IPS-15b (cell line): ENCODE results near the gene TBX2.

Experiments
- H3K27me3 ChIP-seq: one replicate; pipeline ENCODE4 v1.6.1; 2013; ENCODE audit warnings: low read length; ENCODE audit not compliant: control insufficient read depth, insufficient read depth
- H3K36me3 ChIP-seq: one replicate; pipeline ENCODE4 v1.6.1; 2013; ENCODE audit warnings: low read length; ENCODE audit not compliant: control insufficient read depth, insufficient read depth
- H3K4me1 ChIP-seq: one replicate; pipeline ENCODE4 v1.6.1; 2013; ENCODE audit warnings: mild to moderate bottlenecking, low read length; ENCODE audit not compliant: control insufficient read depth, insufficient read depth
- H3K4me3 ChIP-seq: one replicate; pipeline ENCODE4 v1.5.1; 2013; ENCODE audit warnings: low read depth, low read length
- H3K9ac ChIP-seq: one replicate; pipeline ENCODE4 v1.6.1; 2013; ENCODE audit warnings: low read depth, mild to moderate bottlenecking, low read length
- H3K9me3 ChIP-seq: one replicate; pipeline ENCODE4 v1.6.1; 2013; ENCODE audit warnings: mild to moderate bottlenecking, low read length; ENCODE audit not compliant: control insufficient read depth, insufficient read depth

Gene TBX2

DNA sequence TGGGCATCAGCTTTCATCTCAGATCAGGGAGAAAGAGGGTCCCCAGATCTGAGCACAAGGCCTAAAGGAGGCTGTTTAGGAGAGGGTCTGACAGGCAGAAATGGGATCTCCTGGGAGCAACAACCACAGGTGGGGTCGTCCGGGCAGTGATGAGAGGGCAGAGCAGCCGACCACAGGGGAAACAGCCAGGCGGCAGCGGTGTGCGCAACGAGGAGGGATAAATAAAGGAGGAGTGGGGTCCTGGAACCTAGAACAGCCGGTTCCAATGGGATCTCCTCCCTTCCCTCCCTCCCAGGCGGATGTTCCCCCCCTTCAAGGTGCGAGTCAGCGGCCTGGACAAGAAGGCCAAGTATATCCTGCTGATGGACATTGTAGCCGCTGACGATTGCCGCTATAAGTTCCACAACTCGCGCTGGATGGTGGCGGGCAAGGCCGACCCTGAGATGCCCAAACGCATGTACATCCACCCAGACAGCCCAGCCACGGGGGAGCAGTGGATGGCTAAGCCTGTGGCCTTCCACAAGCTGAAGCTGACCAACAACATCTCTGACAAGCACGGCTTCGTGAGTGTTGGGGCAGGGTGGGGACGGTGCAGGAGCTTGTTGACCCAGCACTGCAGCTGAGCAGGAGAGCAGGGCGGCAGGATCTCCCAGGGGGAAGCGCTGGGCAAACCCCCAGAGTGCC is 1.9 kb downstream of the TBX2 start:
- no peak overlapping the region for H3K9ac ChIP-seq
- no peaks in the 10 kb centered on the region for H3K36me3 ChIP-seq
- peaks cover 90% of the 10 kb centered on the region for H3K27me3 ChIP-seq
- no peaks in the 10 kb centered on the region for H3K9me3 ChIP-seq
- H3K4me1 ChIP-seq, result no peaks in the 10 kb centered on the region
- H3K4me3 ChIP-seq, result peak overlapping the region; percentile 33

DNA sequence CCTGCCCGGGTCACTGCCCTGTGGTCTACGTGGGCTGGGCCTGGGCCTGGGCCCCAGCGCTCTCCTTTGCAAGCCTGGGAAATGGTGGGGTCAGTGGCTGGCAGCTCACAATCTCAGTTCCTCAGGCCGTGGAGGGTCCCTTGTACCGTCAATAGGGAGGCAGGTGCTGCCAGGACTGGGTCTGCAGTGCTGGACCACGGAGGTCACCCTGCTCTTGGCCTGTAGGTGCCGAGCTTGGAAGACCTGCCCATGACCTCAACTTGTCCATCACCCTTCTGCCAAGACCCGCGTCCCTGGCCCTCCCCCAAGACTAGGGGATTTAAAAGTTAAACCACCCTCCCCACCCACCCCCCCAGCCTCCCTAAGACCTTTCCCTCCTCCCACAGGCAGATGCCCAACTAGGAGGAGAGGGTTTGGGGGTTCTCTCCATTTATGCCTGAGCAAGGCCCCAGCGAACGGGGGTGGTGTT is 2.5 kb downstream of the TBX2 start:
- no peaks in the 10 kb centered on the region for H3K36me3 ChIP-seq
- H3K4me1 ChIP-seq, result no peaks in the 10 kb centered on the region
- H3K9ac ChIP-seq, result no peak overlapping the region
- H3K4me3 ChIP-seq, result peak overlapping the region; percentile 33
- H3K27me3 ChIP-seq, result peaks cover 91% of the 10 kb centered on the region
- H3K9me3 ChIP-seq, result no peaks in the 10 kb centered on the region

DNA sequence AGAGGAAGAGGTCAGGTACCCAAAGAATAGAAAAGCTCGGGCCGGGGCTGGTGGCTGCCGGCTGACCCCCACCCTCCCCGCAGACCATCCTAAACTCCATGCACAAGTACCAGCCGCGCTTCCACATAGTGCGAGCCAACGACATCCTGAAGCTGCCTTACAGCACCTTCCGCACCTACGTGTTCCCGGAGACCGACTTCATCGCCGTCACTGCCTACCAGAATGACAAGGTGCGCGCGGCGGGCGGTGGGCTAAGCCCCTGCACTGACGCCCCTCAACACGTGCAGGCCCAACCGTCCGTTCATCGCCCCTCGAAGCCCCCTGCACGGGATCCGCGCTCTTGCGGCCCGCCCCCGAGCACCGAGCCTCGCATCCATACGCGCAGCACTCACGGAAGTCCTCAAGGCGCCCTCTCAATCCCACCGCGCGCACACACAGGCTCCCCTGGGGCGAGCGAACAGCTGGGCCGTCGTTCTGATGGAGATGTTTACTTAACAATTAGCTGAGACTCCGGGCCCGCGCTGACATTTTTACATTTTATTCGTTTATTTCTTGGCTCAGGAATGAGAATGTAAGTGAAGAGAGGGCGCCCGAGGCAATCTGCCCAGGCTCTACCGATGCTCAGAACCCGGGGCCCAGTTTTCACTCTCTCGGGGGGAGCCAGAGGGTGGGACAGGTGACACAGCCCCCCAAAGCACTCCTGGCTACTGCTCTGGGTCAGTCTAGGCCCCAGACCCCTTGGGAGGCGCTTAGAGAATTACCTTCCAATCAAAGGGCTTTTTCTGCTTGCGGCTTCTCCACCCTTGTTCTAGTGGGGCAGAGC is 3.5 kb downstream of the TBX2 start:
- Histone ChIP-seq H3K4me3 (peak overlapping the region; percentile 37), H3K4me1 (no peaks in the 10 kb centered on the region)

DNA sequence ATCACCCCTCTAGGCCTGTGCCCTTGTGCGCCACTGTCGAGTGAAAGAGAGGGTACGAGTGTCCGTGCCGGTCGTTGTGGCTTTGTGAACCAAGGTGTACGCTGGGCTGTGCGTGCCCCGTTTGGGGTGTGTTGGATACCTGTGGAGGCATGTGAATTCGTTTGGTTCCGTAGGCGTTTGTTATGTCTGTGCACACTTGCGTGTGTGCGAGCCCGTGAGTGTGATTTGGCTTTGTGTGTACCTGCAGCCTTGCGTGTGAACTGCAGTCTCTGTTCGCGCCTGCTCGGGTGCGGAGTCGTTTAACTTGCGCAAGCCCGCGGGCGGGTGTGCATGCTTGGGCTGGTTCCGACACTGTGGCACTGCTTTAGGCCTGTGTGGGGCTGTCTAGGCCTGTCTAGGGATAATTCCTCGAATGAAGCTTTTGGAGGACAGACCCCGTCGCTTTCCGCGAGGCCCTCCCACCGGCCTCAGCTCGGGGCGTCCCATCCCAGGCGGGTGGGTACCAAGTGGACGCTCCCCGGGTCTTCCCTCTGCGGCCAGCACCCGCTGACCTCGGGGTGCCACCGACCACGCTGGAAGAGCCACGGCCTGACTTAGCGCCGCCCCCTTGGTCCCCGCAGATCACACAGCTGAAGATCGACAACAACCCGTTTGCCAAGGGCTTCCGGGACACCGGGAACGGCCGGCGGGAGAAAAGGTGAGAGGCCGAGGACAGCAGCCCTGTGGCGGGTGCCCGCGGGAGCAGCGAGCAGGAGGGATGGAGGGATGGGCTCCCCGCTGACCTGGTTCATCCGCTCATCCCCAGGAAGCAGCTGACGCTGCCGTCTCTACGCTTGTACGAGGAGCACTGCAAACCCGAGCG is 4.4 kb downstream of the TBX2 start:
- no peak overlapping the region for H3K9ac ChIP-seq
- H3K36me3 ChIP-seq, result no peaks in the 10 kb centered on the region
- H3K4me1 ChIP-seq, result no peaks in the 10 kb centered on the region
- no peaks in the 10 kb centered on the region for H3K9me3 ChIP-seq
- peak overlapping the region; percentile 37 for H3K4me3 ChIP-seq
- H3K27me3 ChIP-seq, result peaks cover 93% of the 10 kb centered on the region

More for the DNA sequence above, 3.5 kb downstream of the TBX2 start:
- Histone ChIP-seq H3K36me3 (no peaks in the 10 kb centered on the region), H3K9ac (no peak overlapping the region), H3K27me3 (peaks cover 93% of the 10 kb centered on the region), H3K9me3 (no peaks in the 10 kb centered on the region)

DNA sequence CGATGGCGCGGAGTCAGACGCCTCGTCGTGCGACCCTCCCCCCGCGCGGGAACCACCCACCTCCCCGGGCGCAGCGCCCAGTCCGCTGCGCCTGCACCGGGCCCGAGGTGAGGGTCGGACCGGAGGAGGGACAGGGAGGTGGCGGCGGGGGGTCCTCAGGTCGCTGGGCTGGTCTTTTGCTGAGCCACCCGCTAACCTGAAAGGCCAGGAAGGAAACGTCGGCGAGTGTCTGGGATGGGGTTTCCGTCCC is 4.9 kb downstream of the TBX2 start:
- Histone ChIP-seq H3K9me3 (no peaks in the 10 kb centered on the region), H3K4me3 (peak overlapping the region; percentile 37), H3K36me3 (no peaks in the 10 kb centered on the region), H3K4me1 (no peaks in the 10 kb centered on the region), H3K27me3 (peaks cover 94% of the 10 kb centered on the region), H3K9ac (no peak overlapping the region)

DNA sequence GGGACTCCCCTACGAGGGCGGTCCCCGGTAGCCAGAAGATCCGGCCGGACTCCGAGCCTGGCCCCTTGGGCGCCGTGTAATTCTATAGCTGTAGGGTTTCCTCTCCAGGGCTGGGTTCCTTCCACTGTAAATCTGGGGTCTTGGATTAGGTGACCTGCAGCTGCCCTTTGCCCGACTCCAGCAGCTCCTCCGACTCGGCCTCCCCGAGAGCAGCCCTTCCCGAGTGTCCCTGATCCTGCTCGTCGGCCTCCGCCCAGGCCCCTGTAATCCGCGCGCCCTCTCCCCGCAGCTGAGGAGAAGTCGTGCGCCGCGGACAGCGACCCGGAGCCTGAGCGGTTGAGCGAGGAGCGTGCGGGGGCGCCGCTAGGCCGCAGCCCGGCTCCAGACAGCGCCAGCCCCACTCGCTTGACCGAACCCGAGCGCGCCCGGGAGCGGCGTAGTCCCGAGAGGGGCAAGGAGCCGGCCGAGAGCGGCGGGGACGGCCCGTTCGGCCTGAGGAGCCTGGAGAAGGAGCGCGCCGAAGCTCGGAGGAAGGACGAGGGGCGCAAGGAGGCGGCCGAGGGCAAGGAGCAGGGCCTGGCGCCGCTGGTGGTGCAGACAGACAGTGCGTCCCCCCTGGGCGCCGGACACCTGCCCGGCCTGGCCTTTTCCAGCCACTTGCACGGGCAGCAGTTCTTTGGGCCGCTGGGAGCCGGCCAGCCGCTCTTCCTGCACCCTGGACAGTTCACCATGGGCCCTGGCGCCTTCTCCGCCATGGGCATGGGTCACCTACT is 5.5 kb downstream of the TBX2 start:
- Histone ChIP-seq H3K36me3 (no peaks in the 10 kb centered on the region), H3K9me3 (no peaks in the 10 kb centered on the region), H3K4me1 (no peaks in the 10 kb centered on the region), H3K9ac (no peak overlapping the region), H3K4me3 (peak overlapping the region; percentile 37), H3K27me3 (peaks cover 97% of the 10 kb centered on the region)

DNA sequence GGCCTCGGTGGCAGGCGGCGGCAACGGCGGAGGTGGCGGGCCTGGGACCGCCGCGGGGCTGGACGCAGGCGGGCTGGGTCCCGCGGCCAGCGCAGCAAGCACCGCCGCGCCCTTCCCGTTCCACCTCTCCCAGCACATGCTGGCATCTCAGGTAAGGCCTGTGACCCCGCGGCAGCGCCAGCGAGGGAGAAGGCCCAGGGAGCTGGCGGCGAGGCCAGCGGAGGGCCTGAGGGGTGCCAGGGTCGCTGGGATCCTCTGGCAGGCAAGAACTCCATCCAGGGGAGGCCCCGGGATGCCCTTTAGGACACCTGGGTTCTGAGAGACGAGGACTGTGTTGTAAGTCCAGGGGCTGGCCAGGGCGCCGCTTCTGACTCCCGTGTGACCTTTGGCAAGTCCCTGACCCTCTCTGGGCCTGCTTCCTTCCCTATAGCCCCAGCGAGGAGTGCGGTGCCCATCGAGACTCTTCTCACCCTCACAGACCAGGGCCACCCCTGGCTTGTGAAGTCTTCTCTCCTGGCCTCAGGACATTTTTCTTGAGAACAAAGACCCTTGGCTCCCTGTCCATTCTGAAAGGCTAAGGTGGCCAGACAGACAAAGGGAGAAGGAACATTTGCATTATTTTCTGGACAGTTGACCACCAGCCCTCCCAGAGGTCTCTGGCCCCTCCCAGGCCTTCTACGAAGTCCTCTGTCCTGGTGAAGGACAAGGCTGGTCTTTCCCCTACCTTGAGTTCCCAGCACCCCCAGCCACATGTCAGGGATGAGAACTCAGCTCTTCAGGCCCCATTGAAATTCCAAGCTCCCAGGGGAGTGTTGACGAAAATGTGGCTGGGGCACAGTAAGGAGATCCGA is 6.3 kb downstream of the TBX2 start:
- no peaks in the 10 kb centered on the region for H3K36me3 ChIP-seq
- no peaks in the 10 kb centered on the region for H3K4me1 ChIP-seq
- H3K4me3 ChIP-seq, result no peak overlapping the region
- H3K9ac ChIP-seq, result no peak overlapping the region
- no peaks in the 10 kb centered on the region for H3K9me3 ChIP-seq
- H3K27me3 ChIP-seq, result peaks cover 97% of the 10 kb centered on the region

DNA sequence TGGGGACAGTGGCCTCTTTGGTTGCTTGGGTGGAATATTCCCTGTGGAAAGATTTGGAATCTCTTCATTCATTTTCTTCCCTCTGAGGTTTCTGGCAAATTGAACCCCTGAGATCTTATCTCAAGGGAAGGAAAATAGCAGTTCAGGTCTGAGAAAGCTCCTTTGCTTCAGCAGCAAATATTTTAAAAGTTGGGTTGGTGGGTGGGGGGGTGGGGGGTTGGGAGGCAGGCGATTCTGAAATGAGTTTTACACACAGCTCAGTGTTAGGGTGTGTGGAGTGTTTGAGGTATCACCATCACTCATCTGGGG is 6.8 kb downstream of the TBX2 start:
- Histone ChIP-seq H3K27me3 (peaks cover 96% of the 10 kb centered on the region), H3K9me3 (no peaks in the 10 kb centered on the region), H3K36me3 (no peaks in the 10 kb centered on the region), H3K4me1 (no peaks in the 10 kb centered on the region), H3K9ac (no peak overlapping the region), H3K4me3 (peak overlapping the region; percentile 5)

DNA sequence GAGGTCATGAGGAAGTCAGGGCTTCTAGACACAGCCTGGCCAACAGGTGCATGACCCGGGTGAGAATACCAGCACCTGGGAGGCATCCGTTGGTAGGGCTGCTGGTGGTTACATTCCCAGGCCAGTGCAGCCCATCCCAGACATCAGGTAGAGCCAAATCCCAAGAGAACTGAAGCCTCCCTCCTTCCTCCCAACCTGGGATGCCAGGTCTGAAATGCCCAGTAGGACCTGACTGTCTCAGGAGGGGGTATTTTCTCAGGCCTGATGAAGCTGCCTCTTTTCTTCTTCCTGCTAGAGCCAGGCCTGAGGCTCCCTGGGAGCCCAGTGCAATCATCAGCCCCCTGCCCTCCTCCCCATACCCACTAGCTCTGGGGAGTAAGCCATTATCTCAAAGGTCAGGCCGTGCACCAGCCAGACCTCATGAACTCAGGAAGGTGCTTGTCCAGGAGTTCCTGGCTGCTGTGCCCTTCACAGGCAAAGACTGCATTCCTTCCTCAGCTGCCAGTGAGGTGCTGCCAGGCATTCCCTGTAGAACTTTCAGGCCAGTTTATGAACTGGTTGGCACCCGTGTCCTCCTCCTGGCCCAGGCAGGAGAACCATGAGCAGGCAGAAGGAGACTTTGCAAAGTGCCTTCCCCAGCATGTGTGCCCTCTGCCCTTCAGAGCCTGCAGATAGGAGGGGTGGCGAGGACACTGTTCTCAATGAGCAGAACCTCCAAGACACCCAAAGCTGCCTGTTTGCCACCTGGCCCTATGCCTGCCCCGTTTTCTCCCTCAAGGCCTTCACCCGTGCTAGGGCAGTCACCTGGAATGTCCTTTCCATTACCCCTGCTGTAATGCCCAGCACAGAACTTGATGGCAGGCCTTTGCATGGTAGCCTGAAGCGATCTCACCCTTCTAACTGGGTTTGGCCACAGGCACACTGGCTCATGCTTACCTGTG is 7.6 kb downstream of the TBX2 start:
- no peaks in the 10 kb centered on the region for H3K36me3 ChIP-seq
- H3K9ac ChIP-seq, result no peak overlapping the region
- H3K4me3 ChIP-seq, result peak overlapping the region; percentile 28
- no peaks in the 10 kb centered on the region for H3K4me1 ChIP-seq
- H3K9me3 ChIP-seq, result no peaks in the 10 kb centered on the region
- H3K27me3 ChIP-seq, result peaks cover 93% of the 10 kb centered on the region
